ENCODE data around the gene PPM1H. TPM values are rescaled to one million over a fixed set of nuclear protein-coding genes. Genes with fewer than 3 reads are reported as not detected.

PPM1H gene
- total RNA-seq, 4 donors from 2014 or later, result 0.09 to 7.6 (median 0.76) TPM; not detected in 1

- TF ChIP-seq POLR2A (IDR thresholded peaks at IDR 0.05), result no peak
- 48 to 53% methylated on average over 3 of the region's 3 CpGs for WGBS, 2 donors
- Histone ChIP-seq H3K4me1 (no peaks in the 10 kb centered on the region), H3K36me3 (no peaks in the 10 kb centered on the region), H3K27me3 (no peaks in the 10 kb centered on the region), H3K9me3 (no peaks in the 10 kb centered on the region), H3K4me3 (no peak overlapping the region), H3K27ac (no peak overlapping the region)
- no peak for DNase-seq
- intact Hi-C loops (cut with DNase I), result no loop called here
Measured at GRCh38 chr12:62805517-62805916, 129.4 kb downstream of the PPM1H start.

DNA sequence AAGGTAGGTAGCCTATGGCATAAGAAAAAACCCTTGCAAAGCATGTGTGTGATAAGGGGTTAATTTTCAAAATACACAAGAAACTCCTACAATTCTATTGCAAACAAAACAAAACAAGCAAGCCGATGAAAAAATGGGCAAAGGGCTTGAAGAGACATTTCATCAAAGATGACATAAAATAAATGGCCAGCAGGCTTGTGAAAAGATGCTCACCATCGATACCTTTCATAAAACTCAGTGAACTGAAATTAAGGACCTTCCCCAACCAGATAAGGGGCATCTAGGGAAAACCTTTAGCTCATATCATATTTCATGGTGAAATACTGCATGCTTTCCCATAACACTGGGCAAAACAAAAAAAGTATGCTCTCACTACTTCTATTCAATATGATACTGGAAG, 131.2 kb downstream of the PPM1H start:
- 71 to 82% methylated on average over 2 of the region's 2 CpGs for WGBS, 2 donors
- Histone ChIP-seq H3K27ac (no peak overlapping the region), H3K9me3 (no peaks in the 10 kb centered on the region), H3K4me1 (no peaks in the 10 kb centered on the region), H3K36me3 (no peaks in the 10 kb centered on the region), H3K27me3 (no peaks in the 10 kb centered on the region), H3K4me3 (no peak overlapping the region)
- no peak for DNase-seq
- intact Hi-C loops (cut with DNase I), result no loop called here
- TF ChIP-seq, protein P1, sequence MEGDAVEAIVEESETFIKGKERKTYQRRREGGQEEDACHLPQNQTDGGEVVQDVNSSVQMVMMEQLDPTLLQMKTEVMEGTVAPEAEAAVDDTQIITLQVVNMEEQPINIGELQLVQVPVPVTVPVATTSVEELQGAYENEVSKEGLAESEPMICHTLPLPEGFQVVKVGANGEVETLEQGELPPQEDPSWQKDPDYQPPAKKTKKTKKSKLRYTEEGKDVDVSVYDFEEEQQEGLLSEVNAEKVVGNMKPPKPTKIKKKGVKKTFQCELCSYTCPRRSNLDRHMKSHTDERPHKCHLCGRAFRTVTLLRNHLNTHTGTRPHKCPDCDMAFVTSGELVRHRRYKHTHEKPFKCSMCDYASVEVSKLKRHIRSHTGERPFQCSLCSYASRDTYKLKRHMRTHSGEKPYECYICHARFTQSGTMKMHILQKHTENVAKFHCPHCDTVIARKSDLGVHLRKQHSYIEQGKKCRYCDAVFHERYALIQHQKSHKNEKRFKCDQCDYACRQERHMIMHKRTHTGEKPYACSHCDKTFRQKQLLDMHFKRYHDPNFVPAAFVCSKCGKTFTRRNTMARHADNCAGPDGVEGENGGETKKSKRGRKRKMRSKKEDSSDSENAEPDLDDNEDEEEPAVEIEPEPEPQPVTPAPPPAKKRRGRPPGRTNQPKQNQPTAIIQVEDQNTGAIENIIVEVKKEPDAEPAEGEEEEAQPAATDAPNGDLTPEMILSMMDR (IDR thresholded peaks at IDR 0.05), result no peak
- no peak for TF ChIP-seq POLR2A (IDR thresholded peaks at IDR 0.05)

- intact Hi-C loops (cut with DNase I), result no loop called here
Measured at GRCh38 chr12:62802984-62803383, 132.0 kb downstream of the PPM1H start.

GRCh38 chr12:62802321-62802720, 132.6 kb downstream of the PPM1H start:
- no peak for DNase-seq
- TF ChIP-seq POLR2A (IDR thresholded peaks at IDR 0.05), result no peak
- TF ChIP-seq, protein P1 (IDR thresholded peaks at IDR 0.05), result no peak
- WGBS, 2 donors, result 69 to 84% methylated on average over 7 of the region's 7 CpGs
- no peak overlapping the region for H3K27ac ChIP-seq
- H3K27me3 ChIP-seq, result no peaks in the 10 kb centered on the region
- H3K4me3 ChIP-seq, result no peak overlapping the region
- intact Hi-C loops (cut with DNase I), result no loop called here
- no peaks in the 10 kb centered on the region for H3K4me1 ChIP-seq
- no peaks in the 10 kb centered on the region for H3K9me3 ChIP-seq
- no peaks in the 10 kb centered on the region for H3K36me3 ChIP-seq

More at GRCh38 chr12:62802984-62803383, 132.0 kb downstream of the PPM1H start:
- no peak for DNase-seq
- no peaks in the 10 kb centered on the region for H3K36me3 ChIP-seq
- no peak for TF ChIP-seq POLR2A (IDR thresholded peaks at IDR 0.05)
- TF ChIP-seq, protein P1 (IDR thresholded peaks at IDR 0.05), result no peak
- 80 to 81% methylated on average over 3 to 4 of the region's 4 CpGs for WGBS, 2 donors
- no peak overlapping the region for H3K4me3 ChIP-seq
- no peak overlapping the region for H3K27ac ChIP-seq
- no peaks in the 10 kb centered on the region for H3K9me3 ChIP-seq
- no peaks in the 10 kb centered on the region for H3K4me1 ChIP-seq
- no peaks in the 10 kb centered on the region for H3K27me3 ChIP-seq

- no peaks in the 10 kb centered on the region for H3K27me3 ChIP-seq
- H3K9me3 ChIP-seq, result no peaks in the 10 kb centered on the region
- no peaks in the 10 kb centered on the region for H3K4me1 ChIP-seq
- no peaks in the 10 kb centered on the region for H3K36me3 ChIP-seq
- H3K27ac ChIP-seq, result no peak overlapping the region
- TF ChIP-seq, protein P1 (IDR thresholded peaks at IDR 0.05), result no peak
- TF ChIP-seq POLR2A (IDR thresholded peaks at IDR 0.05), result no peak
- no peak for DNase-seq
- intact Hi-C loops (cut with DNase I), result no loop called here
- WGBS, 2 donors, result 82 to 87% methylated on average over 7 to 12 of the region's 28 CpGs
- H3K4me3 ChIP-seq, result no peak overlapping the region
Measured at GRCh38 chr12:62801796-62802195, 133.2 kb downstream of the PPM1H start.
